ENCODE measurements around the gene SLC9A8. TPM values are rescaled to one million over a fixed set of nuclear protein-coding genes. Genes with fewer than 3 reads are reported as not detected.
"Not testable (repeated sequence)": the region's sequence is repeated elsewhere in the genome, so short reads cannot be mapped to it uniquely, and the experiment has no call there.

Gene SLC9A8
- total RNA-seq, 2 donors from 2014 or later, result 16.5 to 18.7 TPM

DNA sequence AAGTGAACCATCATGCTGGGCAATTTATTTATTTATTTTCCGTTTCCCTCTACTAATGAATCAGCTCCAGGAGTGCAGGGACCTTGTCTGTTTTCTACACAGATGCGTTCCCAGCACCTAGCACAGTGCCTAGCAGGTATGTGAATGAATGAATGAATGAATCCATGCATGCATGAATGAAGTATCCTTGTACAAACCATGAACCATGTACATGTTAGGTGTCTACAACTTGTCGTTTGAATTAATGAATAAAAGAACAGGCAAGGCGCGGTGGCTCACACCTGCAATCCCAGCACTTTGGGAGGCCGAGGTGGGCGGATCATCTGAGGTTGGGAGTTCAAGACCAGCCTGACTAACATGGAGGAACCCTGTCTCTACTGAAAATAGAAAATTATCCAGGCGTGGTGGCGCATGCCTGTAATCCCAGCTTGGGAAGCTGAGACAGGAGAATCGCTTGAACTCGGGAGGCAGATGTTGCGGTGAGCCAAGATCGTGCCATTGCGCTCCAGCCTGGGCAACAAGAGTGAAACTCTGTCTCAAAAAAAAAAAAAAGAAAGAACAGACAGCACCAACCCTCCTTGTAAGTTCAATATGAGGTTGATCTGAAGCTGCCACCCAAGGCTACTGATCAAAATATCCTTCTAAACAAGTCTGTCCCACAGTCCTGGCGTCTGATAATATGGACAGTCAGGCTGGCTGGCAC lies 27.3 kb upstream of the SLC9A8 start:
- intact Hi-C loops (cut with DNase I, micrococcal nuclease), result no loop called here
- ATAC-seq (no peak), DNase-seq (no peak)

- ATAC-seq, result no peak
- intact Hi-C loops (cut with DNase I, micrococcal nuclease), result no loop called here
- no peak for DNase-seq
Measured at GRCh38 chr20:49785852-49786175, 26.8 kb upstream of the SLC9A8 start.

DNA sequence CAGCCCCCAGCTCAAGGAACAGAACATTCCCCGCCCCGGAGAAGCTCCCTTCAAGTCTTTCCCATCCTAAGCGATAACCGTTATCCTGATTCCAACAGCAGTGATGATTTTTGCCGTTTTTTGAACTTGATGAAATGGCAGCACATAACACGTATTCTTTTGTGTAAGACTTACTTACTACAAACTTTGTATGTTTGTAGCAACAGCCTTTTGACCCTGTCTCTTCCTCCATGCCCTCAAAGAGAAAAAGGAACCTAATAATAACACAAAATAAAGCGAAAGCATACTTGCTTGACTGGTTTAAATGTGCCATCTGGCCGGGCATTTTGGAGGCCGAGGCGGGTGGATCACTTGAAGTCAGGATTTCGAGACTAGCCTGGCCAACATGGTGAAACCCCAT lies 26.4 kb upstream of the SLC9A8 start:
- no peak for ATAC-seq
- intact Hi-C loops (cut with DNase I, micrococcal nuclease), result no loop called here
- DNase-seq, result no peak

DNA sequence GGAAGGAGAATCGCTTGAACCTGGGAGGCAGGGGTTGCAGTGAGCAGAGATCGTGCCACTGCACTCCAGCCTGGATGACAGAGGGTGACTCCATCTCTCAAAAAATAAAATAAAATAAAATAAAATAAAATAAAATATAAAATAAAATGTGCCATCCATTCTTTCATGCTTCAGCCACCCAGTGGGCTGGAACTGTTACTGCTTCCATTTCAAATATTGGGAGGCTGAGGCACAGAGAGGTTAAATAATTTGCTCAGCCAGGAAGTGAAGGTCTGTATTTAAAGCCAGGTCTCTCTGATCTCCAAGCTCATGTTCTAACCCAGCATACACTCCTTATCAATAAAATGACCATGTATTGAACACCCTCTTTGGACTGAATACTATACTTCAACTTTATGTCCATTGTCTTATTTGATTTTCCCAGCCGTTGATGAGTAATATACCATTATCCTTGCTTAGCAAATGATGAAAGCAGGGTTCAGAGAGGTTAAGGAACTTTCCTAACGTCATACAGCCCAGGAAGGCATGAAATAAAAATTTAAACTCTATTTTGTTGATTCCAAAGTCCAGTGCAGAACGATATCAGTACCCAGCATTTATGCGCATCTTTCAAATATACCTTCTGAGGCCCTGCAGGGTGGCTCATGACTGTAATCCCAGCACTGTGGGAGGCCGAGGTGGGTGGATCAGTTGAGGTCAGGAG lies 25.8 kb upstream of the SLC9A8 start:
- intact Hi-C loops (cut with DNase I, micrococcal nuclease), result no loop called here
- no peak for DNase-seq
- ATAC-seq, result peak; percentile 57

- intact Hi-C loops (cut with DNase I, micrococcal nuclease), result no loop called here
- ATAC-seq, result no peak
- DNase-seq, result no peak
Measured at GRCh38 chr20:49787371-49788357, 25.0 kb upstream of the SLC9A8 start.

DNA sequence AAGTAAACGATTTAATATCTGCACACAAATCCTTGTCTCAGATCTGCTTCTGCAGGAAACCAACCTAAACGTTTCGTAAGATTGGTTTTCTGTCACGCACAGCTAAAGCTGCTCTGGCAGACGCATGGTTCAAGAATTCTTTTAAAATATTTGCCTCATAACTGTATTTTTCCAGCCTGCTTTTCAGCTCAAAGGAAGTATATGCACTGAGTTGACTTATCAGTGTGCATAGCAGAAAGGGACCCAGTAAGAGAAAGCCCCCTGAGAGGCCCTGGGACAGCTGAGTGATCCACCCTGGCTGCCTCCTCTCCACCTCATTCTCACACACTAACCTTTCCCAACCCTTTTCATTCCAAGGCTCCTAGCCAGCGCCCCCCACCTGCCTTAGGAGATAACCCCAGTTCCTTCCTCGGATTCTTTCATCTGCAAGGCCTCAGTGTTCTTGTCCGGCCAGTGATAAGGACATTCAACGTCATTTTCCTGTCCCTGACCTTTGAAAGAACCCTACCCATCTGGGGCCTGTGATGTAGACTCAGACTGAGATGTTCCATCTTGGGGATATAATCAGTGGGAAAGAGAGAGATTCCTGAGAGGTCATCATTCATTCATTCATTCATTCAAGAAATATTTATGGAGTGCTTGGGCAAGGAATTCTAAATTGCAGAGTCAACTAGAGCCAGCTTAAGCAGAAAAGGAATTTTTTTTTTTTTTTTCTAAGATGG lies 22.4 kb upstream of the SLC9A8 start:
- no peak for ATAC-seq
- DNase-seq, result no peak
- intact Hi-C loops (cut with DNase I, micrococcal nuclease), result no loop called here

- ATAC-seq, result no peak
- no peak for DNase-seq
- intact Hi-C loops (cut with DNase I, micrococcal nuclease), result no loop called here
Measured at GRCh38 chr20:49791165-49791564, 21.5 kb upstream of the SLC9A8 start.

DNA sequence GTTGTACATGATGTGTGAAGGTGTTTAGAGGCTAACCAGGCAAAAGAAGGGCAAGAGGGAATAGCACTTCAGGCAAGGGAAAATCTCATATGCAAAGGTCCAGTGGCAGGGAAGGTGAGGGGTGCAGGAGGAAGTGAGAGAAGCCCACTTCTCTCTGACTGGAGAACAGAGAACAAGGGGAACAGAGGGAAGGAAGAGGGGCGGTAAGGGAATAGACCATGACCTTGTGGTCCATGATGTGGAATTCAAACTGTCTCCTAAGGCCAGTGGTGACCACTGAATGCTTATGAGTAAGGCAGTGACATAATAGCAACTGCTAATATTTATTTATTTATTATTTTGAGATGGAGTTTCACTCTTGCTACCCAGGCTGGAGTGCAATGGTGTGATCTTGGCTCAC lies 20.6 kb upstream of the SLC9A8 start:
- DNase-seq (no peak), ATAC-seq (no peak)
- intact Hi-C loops (cut with DNase I, micrococcal nuclease), result no loop called here

DNA sequence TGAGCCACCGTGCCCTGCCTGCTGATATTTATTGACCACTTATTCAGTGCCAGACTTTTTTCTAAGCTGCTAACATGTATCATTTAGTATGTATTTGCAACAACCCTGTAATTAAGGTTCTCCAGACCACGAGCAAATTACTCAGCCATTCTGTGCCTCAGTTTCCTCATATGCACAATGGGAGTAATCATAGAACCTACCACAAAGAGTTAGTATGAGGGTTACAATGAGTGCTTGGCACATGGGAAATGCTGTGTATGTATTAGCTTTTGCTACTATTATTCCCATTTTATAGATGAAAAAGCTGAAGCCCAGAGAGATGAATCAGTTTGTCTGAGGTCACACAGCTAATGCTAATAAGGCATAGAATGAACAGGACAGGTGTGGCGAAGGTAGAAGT lies 20.0 kb upstream of the SLC9A8 start:
- intact Hi-C loops (cut with DNase I, micrococcal nuclease), result no loop called here
- DNase-seq (no peak), ATAC-seq (no peak)

- ATAC-seq (peak; percentile 48), DNase-seq (peak in 1 of 2 donors; percentile 56)
- intact Hi-C loops (cut with DNase I, micrococcal nuclease), result no loop called here
Measured at GRCh38 chr20:49794336-49795134, 18.1 kb upstream of the SLC9A8 start.

- intact Hi-C loops (cut with DNase I, micrococcal nuclease), result no loop called here
- ATAC-seq (no peak), DNase-seq (no peak)
Measured at GRCh38 chr20:49795135-49795424, 17.5 kb upstream of the SLC9A8 start.

- peak; percentile 35 for ATAC-seq
- intact Hi-C loops (cut with DNase I, micrococcal nuclease), result no loop called here
- DNase-seq, result no peak
Measured at GRCh38 chr20:49796600-49797343, 15.9 kb upstream of the SLC9A8 start.

DNA sequence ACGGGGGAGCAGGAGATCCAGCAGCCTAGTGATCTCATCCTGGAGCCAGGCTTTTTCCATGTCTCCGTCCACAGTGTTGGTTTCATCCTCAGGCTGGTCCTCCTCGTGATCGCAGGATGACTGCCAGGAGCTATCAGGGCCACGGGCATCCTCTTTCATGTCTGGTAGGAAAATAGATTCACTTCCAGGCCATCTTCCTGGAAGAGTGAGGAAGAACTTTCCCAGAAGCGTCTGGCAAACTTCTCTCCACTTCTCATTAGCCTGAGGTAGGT lies 15.3 kb upstream of the SLC9A8 start:
- no peak for DNase-seq
- no peak for ATAC-seq
- intact Hi-C loops (cut with DNase I, micrococcal nuclease), result no loop called here

DNA sequence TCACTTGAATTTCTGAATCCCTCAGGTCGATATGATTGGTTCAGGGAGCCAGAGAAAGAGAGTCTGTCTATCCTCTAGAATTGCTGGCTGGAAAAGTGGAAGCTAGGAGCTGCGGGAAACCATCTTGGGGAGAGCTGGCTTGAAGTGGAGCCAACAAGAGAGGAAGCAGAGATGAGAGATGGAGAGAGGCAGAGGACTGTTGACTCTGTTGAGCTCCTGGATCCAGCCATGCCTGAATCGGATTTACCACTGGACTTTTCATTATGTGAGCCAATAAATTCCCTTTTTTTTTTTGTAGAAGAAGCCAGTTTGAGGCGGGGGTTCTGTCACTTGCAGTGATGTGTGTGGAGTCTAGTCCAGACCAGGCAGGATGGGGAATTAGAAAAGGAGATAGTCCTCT lies 13.9 kb upstream of the SLC9A8 start:
- intact Hi-C loops (cut with DNase I, micrococcal nuclease), result no loop called here
- DNase-seq (no peak), ATAC-seq (no peak)

DNA sequence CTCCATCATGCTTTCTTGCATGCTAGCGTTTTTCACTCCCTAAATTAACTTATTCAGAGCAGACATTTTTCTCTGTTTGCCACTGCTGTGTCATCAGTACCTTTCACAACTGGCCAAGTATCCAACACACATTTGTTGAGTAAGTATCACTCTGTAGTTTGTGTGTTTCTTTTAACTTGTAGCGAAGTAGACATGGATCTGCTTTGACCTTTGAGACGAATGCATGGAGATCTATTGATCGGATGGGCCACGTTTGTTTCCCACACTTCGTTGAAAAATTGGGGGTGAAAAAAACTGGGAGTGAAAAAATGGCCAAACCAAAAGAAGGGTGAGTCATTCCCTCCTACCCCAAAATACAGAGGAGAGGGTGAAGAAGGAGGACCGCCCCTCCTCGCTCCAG lies 12.9 kb upstream of the SLC9A8 start:
- intact Hi-C loops (cut with DNase I, micrococcal nuclease), result no loop called here
- ATAC-seq (no peak), DNase-seq (no peak)

- intact Hi-C loops (cut with DNase I, micrococcal nuclease), result no loop called here
- ATAC-seq (no peak), DNase-seq (no peak)
Measured at GRCh38 chr20:49803418-49803817, 9.2 kb upstream of the SLC9A8 start.

GRCh38 chr20:49804364-49804763 lies 8.3 kb upstream of the SLC9A8 start:
- DNase-seq, result no peak
- intact Hi-C loops (cut with DNase I, micrococcal nuclease), result no loop called here
- no peak for ATAC-seq

GRCh38 chr20:49805224-49805876 lies 7.3 kb upstream of the SLC9A8 start:
- DNase-seq (peak; percentile 27 to 66), ATAC-seq (peak; percentile 91)
- intact Hi-C loops (cut with DNase I, micrococcal nuclease), result not testable (repeated sequence)

Measured in left colon (tissue), 2 donors.